Sigmoid colon (tissue), 7 donors: ENCODE data around the gene THRSP. TPM values are rescaled to one million over a fixed set of nuclear protein-coding genes. Genes with fewer than 3 reads are reported as not detected.

Experiments
- DNase-seq: peaks from one replicate; pipeline ENCODE4 v3.0.0-alpha.2; 2019
- H3K27ac ChIP-seq, 4 donors: fragments of 200-600 bp; sonication (generic); one replicate each; pipeline ENCODE4 v1.5.1; 2016 to 2019; ENCODE audit warnings: mild to moderate bottlenecking in 1 of 4
- H3K27me3 ChIP-seq, 3 donors: fragments of 200-600 bp; sonication (generic); one replicate each; pipeline ENCODE4 v1.5.1; 2019; ENCODE audit warnings: mild to moderate bottlenecking in 1 of 3
- H3K36me3 ChIP-seq, 4 donors: fragments of 200-600 bp; sonication (generic); one replicate each; pipeline ENCODE4 v1.5.1; 2016 to 2019
- H3K4me1 ChIP-seq, 4 donors: fragments of 200-600 bp; sonication (generic); one replicate each; pipeline ENCODE4 v1.5.1; 2017 to 2019
- H3K4me3 ChIP-seq, 4 donors: fragments of 200-600 bp; sonication (generic); one replicate each; pipeline ENCODE4 v1.5.1; 2017 to 2019; ENCODE audit warnings: mild to moderate bottlenecking in 2 of 4, moderate library complexity in 1 of 4
- H3K9me3 ChIP-seq, 4 donors: fragments of 200-600 bp in 3 of 4; sonication (generic) in 3 of 4; one replicate each; pipeline versions ENCODE4 v1.5.1 to v1.6.1; 2013 to 2019
- EP300 ChIP-seq, 4 donors: sonication (generic); formaldehyde crosslinking; IDR thresholded peaks; one replicate each; pipeline ENCODE4 v1.6.1; 2017; ENCODE audit warnings: antibody characterized with exemption in 4 of 4
- POLR2A ChIP-seq, 2 donors: fragments of 450-650 bp; IDR thresholded peaks; one replicate each; pipeline ENCODE4 v1.6.1; 2016; ENCODE audit warnings: antibody characterized with exemption in 2 of 2, mild to moderate bottlenecking in 2 of 2, moderate library complexity in 2 of 2
- POLR2AphosphoS5 ChIP-seq, 4 donors: sonication (generic); formaldehyde crosslinking; IDR thresholded peaks; one replicate each; pipeline ENCODE4 v1.6.1; 2017; ENCODE audit warnings: antibody characterized with exemption in 4 of 4
- WGBS, 2 donors: extraction: QIAGEN DNeasy Blood & Tissue Kit; methylation state at CpG; one replicate each; pipeline ENCODE4 v1.1.7; 2013; 5-methylcytosine and 5-hydroxymethylcytosine counted together
- intact Hi-C: fragments of 100-400 bp; cut with DNase I; formaldehyde crosslinking; loops from one replicate; pipeline ENCODE4 v1.15.1; 2023
- polyA plus RNA-seq, 3 donors: library from polyadenylated mRNA; stranded (reverse); fragments of 200-250 nt; gene quantifications; one replicate each; pipeline ENCODE4 v1.2.3, GENCODE V29; 2013
- total RNA-seq, 4 donors: library from RNA; depleted of rRNA; stranded (reverse); fragments of >200 nt; gene quantifications; one replicate each; pipeline ENCODE4 v1.1.0, GENCODE V29; 2016
- TF ChIP-seq, protein P1 (sequence below), 4 experiments: fragments of 450-650 bp in 3 of 4; fragments of 200-600 bp in 1 of 4; IDR thresholded peaks; one replicate each; pipeline ENCODE4 v1.5.1; 2016 to 2019; ENCODE audit warnings: antibody characterized with exemption in 4 of 4, mild to moderate bottlenecking in 3 of 4, moderate library complexity in 2 of 4
- donor health status: healthy with polysubstance abuse.
- donor health status: Bipolar disorder and iron deficiency.
- donor health status: healthy.

Gene THRSP
- total and polyA plus RNA-seq, 7 donors, result 1.8 to 3.4 TPM; not detected in 5

DNA sequence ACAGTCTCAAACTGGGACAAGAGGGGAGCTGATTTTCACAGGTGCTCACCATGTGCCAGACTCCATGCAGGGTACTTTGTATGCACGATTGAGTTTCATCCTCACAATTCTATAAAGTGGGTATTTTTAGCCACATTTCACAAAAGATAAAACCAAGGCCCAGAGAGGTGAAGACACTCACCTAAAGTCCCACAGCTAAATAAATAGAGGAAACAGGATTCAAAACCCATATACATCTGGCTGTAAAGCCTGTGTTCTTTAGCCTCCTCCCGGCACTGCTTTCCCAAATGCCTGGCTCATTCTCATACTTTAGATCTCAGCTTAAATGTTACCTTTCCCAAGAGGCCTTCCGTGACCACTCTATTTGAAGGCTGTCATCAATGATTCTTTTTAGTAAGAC, 27.3 kb upstream of the THRSP start:
- H3K4me1 ChIP-seq, result peaks cover 0 to 35% (median 18%) of the 10 kb centered on the region in 4 donors
- H3K4me3 ChIP-seq, result no peak overlapping the region
- DNase-seq, result no peak
- no peaks in the 10 kb centered on the region for H3K9me3 ChIP-seq
- H3K27ac ChIP-seq, result no peak overlapping the region
- TF ChIP-seq, protein P1, sequence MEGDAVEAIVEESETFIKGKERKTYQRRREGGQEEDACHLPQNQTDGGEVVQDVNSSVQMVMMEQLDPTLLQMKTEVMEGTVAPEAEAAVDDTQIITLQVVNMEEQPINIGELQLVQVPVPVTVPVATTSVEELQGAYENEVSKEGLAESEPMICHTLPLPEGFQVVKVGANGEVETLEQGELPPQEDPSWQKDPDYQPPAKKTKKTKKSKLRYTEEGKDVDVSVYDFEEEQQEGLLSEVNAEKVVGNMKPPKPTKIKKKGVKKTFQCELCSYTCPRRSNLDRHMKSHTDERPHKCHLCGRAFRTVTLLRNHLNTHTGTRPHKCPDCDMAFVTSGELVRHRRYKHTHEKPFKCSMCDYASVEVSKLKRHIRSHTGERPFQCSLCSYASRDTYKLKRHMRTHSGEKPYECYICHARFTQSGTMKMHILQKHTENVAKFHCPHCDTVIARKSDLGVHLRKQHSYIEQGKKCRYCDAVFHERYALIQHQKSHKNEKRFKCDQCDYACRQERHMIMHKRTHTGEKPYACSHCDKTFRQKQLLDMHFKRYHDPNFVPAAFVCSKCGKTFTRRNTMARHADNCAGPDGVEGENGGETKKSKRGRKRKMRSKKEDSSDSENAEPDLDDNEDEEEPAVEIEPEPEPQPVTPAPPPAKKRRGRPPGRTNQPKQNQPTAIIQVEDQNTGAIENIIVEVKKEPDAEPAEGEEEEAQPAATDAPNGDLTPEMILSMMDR (IDR thresholded peaks at IDR 0.05), result no peak
- TF ChIP-seq EP300 (IDR thresholded peaks at IDR 0.05) (no peak), POLR2A (IDR thresholded peaks at IDR 0.05) (no peak), POLR2AphosphoS5 (IDR thresholded peaks at IDR 0.05) (no peak)
- H3K27me3 ChIP-seq, result no peaks in the 10 kb centered on the region
- intact Hi-C loops, result no loop called here
- no peaks in the 10 kb centered on the region for H3K36me3 ChIP-seq
- 83 to 93% methylated on average over 3 of the region's 3 CpGs for WGBS, 2 donors

DNA sequence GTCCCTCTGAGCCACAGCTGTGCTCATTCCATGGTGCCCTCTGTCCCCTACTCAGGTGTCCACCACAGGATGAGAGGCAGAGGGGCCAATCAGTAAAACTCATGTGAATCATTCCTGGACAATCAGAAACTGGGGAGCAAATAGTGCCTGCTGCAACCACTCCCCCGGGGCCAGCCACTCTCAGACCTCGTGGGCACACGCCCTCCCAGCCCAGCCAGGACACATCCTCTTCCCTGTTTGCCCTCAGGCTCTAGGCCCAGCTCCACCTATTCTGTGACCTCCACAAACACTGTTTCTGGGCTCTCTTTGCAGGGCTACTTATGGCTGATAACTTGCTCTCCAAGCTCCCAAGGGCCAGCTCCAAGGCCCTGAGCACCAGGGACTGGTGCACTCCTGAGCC, 26.6 kb upstream of the THRSP start:
- intact Hi-C loops, result no loop called here
- DNase-seq, result no peak

DNA sequence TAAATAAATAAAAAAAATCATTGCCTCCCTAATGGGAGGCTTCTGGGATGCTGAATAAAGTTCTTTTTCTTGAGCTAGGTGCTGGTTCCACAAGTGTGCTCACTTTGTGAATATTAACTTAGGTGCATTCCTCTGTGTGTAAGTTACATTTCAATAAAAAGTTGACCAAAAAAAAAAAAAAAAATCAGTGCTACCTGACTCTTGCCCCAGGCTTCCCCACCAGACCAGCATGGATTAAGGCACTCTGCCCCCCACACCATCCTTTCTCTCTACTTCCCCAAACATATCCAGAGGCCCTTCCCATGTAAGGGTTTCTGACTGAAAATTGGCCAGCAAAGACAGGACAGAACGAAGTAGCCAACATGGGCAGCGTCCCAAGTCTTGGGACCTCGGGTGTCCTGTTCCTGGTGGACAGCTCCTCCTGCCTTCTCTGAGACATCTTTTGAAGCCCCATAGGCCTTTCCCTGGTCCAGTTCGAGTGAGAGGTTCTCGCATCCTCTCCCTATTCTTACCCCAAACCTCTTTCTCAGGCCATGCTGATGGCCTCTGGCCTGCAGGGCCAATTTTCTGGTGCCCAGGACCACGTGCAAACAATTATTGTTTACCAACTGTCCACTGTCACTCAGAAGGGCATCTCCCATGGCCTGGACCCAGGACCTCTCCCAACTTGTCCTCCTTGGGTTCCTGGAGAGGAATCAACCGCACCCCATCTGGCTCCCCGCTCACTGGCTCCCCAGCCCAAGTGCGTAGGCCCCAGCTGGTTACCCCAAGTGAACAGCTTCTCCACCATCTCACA, 25.6 kb upstream of the THRSP start:
- Histone ChIP-seq H3K9me3 (no peaks in the 10 kb centered on the region), H3K27ac (no peak overlapping the region), H3K27me3 (no peaks in the 10 kb centered on the region), H3K36me3 (no peaks in the 10 kb centered on the region), H3K4me3 (no peak overlapping the region), H3K4me1 (peaks cover 0 to 24% (median 15%) of the 10 kb centered on the region in 4 donors)
- DNase-seq, result no peak
- TF ChIP-seq POLR2A (IDR thresholded peaks at IDR 0.05) (no peak), EP300 (IDR thresholded peaks at IDR 0.05) (no peak), POLR2AphosphoS5 (IDR thresholded peaks at IDR 0.05) (no peak)
- TF ChIP-seq, protein P1 (IDR thresholded peaks at IDR 0.05), result no peak
- intact Hi-C loops, result no loop called here
- 77 to 83% methylated on average over 9 of the region's 9 CpGs for WGBS, 2 donors

More for the DNA sequence above, 26.6 kb upstream of the THRSP start:
- H3K27me3 ChIP-seq, result no peaks in the 10 kb centered on the region
- H3K4me1 ChIP-seq, result peaks cover 0 to 27% (median 15%) of the 10 kb centered on the region in 4 donors
- no peaks in the 10 kb centered on the region for H3K36me3 ChIP-seq
- H3K4me3 ChIP-seq, result no peak overlapping the region
- 14 to 65% methylated on average over 3 of the region's 3 CpGs for WGBS, 2 donors
- H3K9me3 ChIP-seq, result no peaks in the 10 kb centered on the region
- TF ChIP-seq POLR2A (IDR thresholded peaks at IDR 0.05) (no peak), POLR2AphosphoS5 (IDR thresholded peaks at IDR 0.05) (no peak), EP300 (IDR thresholded peaks at IDR 0.05) (no peak)
- TF ChIP-seq, protein P1 (IDR thresholded peaks at IDR 0.05), result no peak
- H3K27ac ChIP-seq, result no peak overlapping the region

DNA sequence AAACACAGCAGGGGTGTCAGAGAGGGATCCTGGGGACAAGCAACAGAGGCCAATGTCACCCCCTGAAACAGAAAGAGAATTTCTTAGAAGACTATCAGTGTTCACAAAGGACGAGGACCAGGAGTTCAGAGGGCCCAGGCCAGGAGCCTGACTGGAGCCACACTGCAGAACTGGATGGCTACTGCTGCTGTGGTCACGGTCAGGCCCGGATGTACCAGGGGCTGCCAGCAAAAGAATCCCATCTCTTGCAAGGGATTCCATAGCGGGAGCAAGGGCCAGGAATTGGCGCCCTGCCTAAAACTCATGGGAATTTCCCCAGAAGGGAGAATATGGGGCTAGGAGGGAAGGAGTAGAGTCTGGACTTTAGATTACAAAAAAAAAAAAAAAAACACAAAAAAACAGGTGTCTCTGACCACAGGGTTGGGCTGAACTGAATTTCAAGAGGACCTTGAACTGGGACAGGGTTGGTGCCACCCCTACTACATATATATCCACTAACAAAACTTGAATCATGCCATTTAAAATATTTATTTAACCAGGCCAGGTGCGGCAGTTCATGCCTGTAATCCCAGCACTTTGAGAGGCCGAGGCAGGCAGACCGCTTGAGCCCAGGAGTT, 24.9 kb upstream of the THRSP start:
- WGBS, 2 donors, result 22 to 67% methylated on average over 8 of the region's 8 CpGs
- no peak overlapping the region for H3K27ac ChIP-seq
- TF ChIP-seq POLR2A (IDR thresholded peaks at IDR 0.05), result no peak
- no peak for TF ChIP-seq EP300 (IDR thresholded peaks at IDR 0.05)
- TF ChIP-seq POLR2AphosphoS5 (IDR thresholded peaks at IDR 0.05), result no peak
- TF ChIP-seq, protein P1 (IDR thresholded peaks at IDR 0.05), result no peak
- no peak for DNase-seq
- intact Hi-C loops, result no loop called here
- peaks cover 0 to 24% (median 15%) of the 10 kb centered on the region in 4 donors for H3K4me1 ChIP-seq
- no peaks in the 10 kb centered on the region for H3K9me3 ChIP-seq
- no peaks in the 10 kb centered on the region for H3K27me3 ChIP-seq
- no peaks in the 10 kb centered on the region for H3K36me3 ChIP-seq
- no peak overlapping the region for H3K4me3 ChIP-seq
